Gastrocnemius medialis (tissue), 4 donors: ENCODE data around the gene PNPO. TPM values are rescaled to one million over a fixed set of nuclear protein-coding genes. Genes with fewer than 3 reads are reported as not detected.
"Not testable (repeated sequence)": the region's sequence is repeated elsewhere in the genome, so short reads cannot be mapped to it uniquely, and the experiment has no call there.

Experiments
- ATAC-seq, 2 donors: fragments of 150-250 bp; one replicate each; pipeline ENCODE4 v1.9.1; 2016
- DNase-seq, 2 donors: peaks; one replicate each; pipeline ENCODE4 v3.0.0-alpha.2; 2019
- H3K27ac ChIP-seq, 4 donors: fragments of 200-600 bp; sonication (generic); 1 replicate in 1 of 4; 2 replicates in 3 of 4; pipeline ENCODE4 v1.5.1; 2016 to 2018; ENCODE audit warnings: mild to moderate bottlenecking in 2 of 4, moderate library complexity in 1 of 4
- H3K27me3 ChIP-seq, 3 donors: fragments of 200-600 bp; sonication (generic) in 2 of 3; 1 replicate in 1 of 3; 2 replicates in 2 of 3; pipeline versions ENCODE4 v1.5.1 to v1.6.0; 2016 to 2019; ENCODE audit warnings: mild to moderate bottlenecking in 1 of 3, moderate library complexity in 1 of 3
- H3K36me3 ChIP-seq, 2 donors: fragments of 200-600 bp; sonication (generic) in 1 of 2; one replicate each; pipeline ENCODE4 v1.5.1; 2017 to 2018
- H3K4me1 ChIP-seq, 2 donors: fragments of 200-600 bp; sonication (generic) in 1 of 2; one replicate each; pipeline ENCODE4 v1.5.1; 2016 to 2017; ENCODE audit warnings: mild to moderate bottlenecking in 2 of 2
- H3K4me3 ChIP-seq, 4 donors: fragments of 200-600 bp; sonication (generic) in 3 of 4; 1 replicate in 1 of 4; 2 replicates in 3 of 4; pipeline ENCODE4 v1.5.1; 2016 to 2019; ENCODE audit warnings: mild to moderate bottlenecking in 2 of 4
- H3K9me3 ChIP-seq, 3 donors: fragments of 200-600 bp; sonication (generic) in 2 of 3; 1 replicate in 1 of 3; 2 replicates in 2 of 3; pipeline ENCODE4 v1.5.1; 2016 to 2019
- CTCF ChIP-seq, 5 experiments: fragments of 450-650 bp in 3 of 5; fragments of 200-600 bp in 2 of 5; sonication (generic) in 2 of 5; IDR thresholded peaks in 4 of 5; conservative IDR thresholded peaks in 1 of 5; 1 replicate in 4 of 5; 2 replicates in 1 of 5; pipeline ENCODE4 v1.5.1; 2016 to 2019; ENCODE audit warnings: antibody characterized with exemption in 5 of 5, mild to moderate bottlenecking in 3 of 5, moderate library complexity in 3 of 5
- POLR2A ChIP-seq, 2 donors: fragments of 450-650 bp; IDR thresholded peaks; one replicate each; pipeline ENCODE4 v1.6.1; 2017; ENCODE audit warnings: antibody characterized with exemption in 2 of 2, mild to moderate bottlenecking in 2 of 2, moderate library complexity in 2 of 2
- in situ Hi-C, 4 donors: fragments of 200-750 bp; cut with MboI; loops; one replicate each; pipeline versions ENCODE4 v1.15.0 to v1.8.0; 2017; ENCODE audit warnings: low sequenced_read_pairs in 4 of 4
- intact Hi-C: fragments of 100-400 bp; cut with DNase I; formaldehyde crosslinking; loops from one replicate; pipeline ENCODE4 v1.15.1; 2023; ENCODE audit warnings: low total_unique reads
- total RNA-seq, 4 donors: library from RNA; depleted of rRNA; stranded (reverse); fragments of >200 nt; gene quantifications; one replicate each; pipeline versions ENCODE4 v1.1.0 to v1.2.3, GENCODE V29; 2016

PNPO gene
- total RNA-seq, 4 donors from 2014 or later, result 27.9 to 64.0 (median 41.5) TPM

- peak overlapping the region in 1 of 4 donors; percentile 65 for H3K27ac ChIP-seq
- intact Hi-C loops, result no loop called here
- in situ Hi-C loops, result no loop called here
Observed at GRCh38 chr17:47916489-47917208, 24.7 kb upstream of the PNPO start.

GRCh38 chr17:47917581-47917980, 23.8 kb upstream of the PNPO start:
- Histone ChIP-seq H3K27me3 (no peaks in the 10 kb centered on the region), H3K4me1 (peaks cover 8 to 15% of the 10 kb centered on the region in 2 donors), H3K36me3 (peaks cover 0 to 20% of the 10 kb centered on the region in 2 donors), H3K9me3 (no peaks in the 10 kb centered on the region), H3K4me3 (no peak overlapping the region), H3K27ac (no peak overlapping the region)
- intact Hi-C loops, result no loop called here
- DNase-seq (no peak), ATAC-seq (no peak)
- TF ChIP-seq CTCF (IDR thresholded peaks at IDR 0.05 in 4 of 5, conservative IDR thresholded peaks at IDR 0.05 in 1 of 5) (no peak), POLR2A (IDR thresholded peaks at IDR 0.05) (no peak)
- in situ Hi-C loops, result no loop called here

More at GRCh38 chr17:47916489-47917208, 24.7 kb upstream of the PNPO start:
- peaks cover 0 to 15% of the 10 kb centered on the region in 2 donors for H3K36me3 ChIP-seq
- DNase-seq (no peak), ATAC-seq (no peak)
- H3K4me3 ChIP-seq, result no peak overlapping the region
- no peaks in the 10 kb centered on the region for H3K9me3 ChIP-seq
- no peaks in the 10 kb centered on the region for H3K27me3 ChIP-seq
- peaks cover 8 to 15% of the 10 kb centered on the region in 2 donors for H3K4me1 ChIP-seq
- TF ChIP-seq POLR2A (IDR thresholded peaks at IDR 0.05) (no peak), CTCF (IDR thresholded peaks at IDR 0.05 in 4 of 5, conservative IDR thresholded peaks at IDR 0.05 in 1 of 5) (no peak)

GRCh38 chr17:47918006-47918405, 23.4 kb upstream of the PNPO start:
- Histone ChIP-seq H3K4me3 (no peak overlapping the region), H3K4me1 (peaks cover 8 to 15% of the 10 kb centered on the region in 2 donors), H3K27ac (no peak overlapping the region), H3K27me3 (no peaks in the 10 kb centered on the region), H3K36me3 (peaks cover 0 to 24% of the 10 kb centered on the region in 2 donors), H3K9me3 (no peaks in the 10 kb centered on the region)
- no peak for ATAC-seq
- DNase-seq, result no peak
- intact Hi-C loops, result no loop called here
- in situ Hi-C loops, result no loop called here
- TF ChIP-seq CTCF (IDR thresholded peaks at IDR 0.05 in 4 of 5, conservative IDR thresholded peaks at IDR 0.05 in 1 of 5) (no peak), POLR2A (IDR thresholded peaks at IDR 0.05) (no peak)

GRCh38 chr17:47918991-47919390, 22.4 kb upstream of the PNPO start:
- TF ChIP-seq POLR2A (IDR thresholded peaks at IDR 0.05) (no peak), CTCF (IDR thresholded peaks at IDR 0.05 in 4 of 5, conservative IDR thresholded peaks at IDR 0.05 in 1 of 5) (no peak)
- no peaks in the 10 kb centered on the region for H3K27me3 ChIP-seq
- ATAC-seq (no peak), DNase-seq (no peak)
- peaks cover 0 to 34% of the 10 kb centered on the region in 2 donors for H3K36me3 ChIP-seq
- H3K4me1 ChIP-seq, result peaks cover 8 to 14% of the 10 kb centered on the region in 2 donors
- no peaks in the 10 kb centered on the region for H3K9me3 ChIP-seq
- H3K27ac ChIP-seq, result no peak overlapping the region
- H3K4me3 ChIP-seq, result no peak overlapping the region
- in situ Hi-C loops, result no loop called here
- intact Hi-C loops, result no loop called here

GRCh38 chr17:47919889-47920288, 21.5 kb upstream of the PNPO start:
- H3K4me3 ChIP-seq, intact Hi-C loops, DNase-seq, H3K4me1 ChIP-seq, H3K27ac ChIP-seq, H3K27me3 ChIP-seq, ATAC-seq, in situ Hi-C loops, H3K9me3 ChIP-seq: not testable (repeated sequence)
- H3K36me3 ChIP-seq, result peaks cover 0 to 43% of the 10 kb centered on the region in 2 donors
